ENCODE data around the gene PPAN.

DNA sequence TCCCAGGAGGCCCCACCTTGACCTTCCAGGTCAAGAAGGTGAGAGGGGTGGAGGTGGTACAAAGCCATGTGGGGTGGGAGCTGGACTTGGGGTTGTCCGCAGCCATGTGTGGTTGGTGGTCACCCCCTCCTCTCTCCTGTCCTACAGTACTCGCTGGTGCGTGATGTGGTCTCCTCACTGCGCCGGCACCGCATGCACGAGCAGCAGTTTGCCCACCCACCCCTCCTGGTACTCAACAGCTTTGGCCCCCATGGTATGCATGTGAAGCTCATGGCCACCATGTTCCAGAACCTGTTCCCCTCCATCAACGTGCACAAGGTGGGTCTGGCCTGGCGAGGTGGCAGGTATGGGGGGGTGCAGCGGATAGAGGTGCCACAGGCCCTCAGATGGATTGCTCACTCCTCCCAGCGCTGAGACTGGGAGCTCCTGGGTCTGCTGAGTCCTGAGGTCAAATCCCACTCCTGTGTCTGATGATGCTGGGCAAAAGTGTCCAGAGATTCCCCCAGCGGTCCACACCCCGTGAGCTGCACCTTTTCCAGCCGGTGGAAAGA is 1.7 kb downstream of the PPAN start:
- TF ChIP-seq POLR2A (IDR thresholded peaks at IDR 0.05; ENCODE audit: low read depth, low read length) (no peak; the same call in 1 of the 2 replicates), POU2F2 (IDR thresholded peaks at IDR 0.05; ENCODE audit: low read depth, low read length) (no peak), POLR2AphosphoS5 (IDR thresholded peaks at IDR 0.05; ENCODE audit: low read depth, low read length) (no peak), TAF1 (IDR thresholded peaks at IDR 0.05; ENCODE audit: low read depth, low read length) (no peak), PAX5 (IDR thresholded peaks at IDR 0.05; ENCODE audit: insufficient read depth, low read length, severe bottlenecking) (no peak)

Data from GM12891 (cell line).